Fibroblast of villous mesenchyme (primary cell): ENCODE measurements around the gene TTI1. TPM values are rescaled to one million over a fixed set of nuclear protein-coding genes. Genes with fewer than 3 reads are reported as not detected.

Source experiments
- DNase-seq: peaks from one replicate; pipeline ENCODE4 v3.0.0-alpha.2; 2010; ENCODE audit warnings: low read depth
- H3K4me3 ChIP-seq: 2 replicates; pipeline ENCODE4 v1.5.1; 2011; ENCODE audit warnings: low read depth, mild to moderate bottlenecking, low read length
- CTCF ChIP-seq: IDR thresholded peaks from 2 replicates; pipeline ENCODE4 v1.5.1; 2012; ENCODE audit warnings: low read depth, mild to moderate bottlenecking, low read length; ENCODE audit not compliant: insufficient read depth
- total RNA-seq: library from RNA; depleted of rRNA; stranded (reverse); fragments of >200 nt; gene quantifications from 2 replicates; pipeline ENCODE4 v1.2.3, GENCODE V29; 2012

Gene TTI1
- total RNA-seq, 1 donor: 24.2 TPM

GRCh38 chr20:37986044-37986858 lies 47.0 kb downstream of the TTI1 start:
- no peak overlapping the region for H3K4me3 ChIP-seq
- TF ChIP-seq CTCF: no peak
- DNase-seq: no peak

GRCh38 chr20:37984018-37984785 lies 49.1 kb downstream of the TTI1 start:
- TF ChIP-seq CTCF: no peak

GRCh38 chr20:37983286-37983685 lies 50.0 kb downstream of the TTI1 start:
- H3K4me3 ChIP-seq: no peak overlapping the region
- no peak for DNase-seq
- no peak for TF ChIP-seq CTCF

More at GRCh38 chr20:37984018-37984785, 49.1 kb downstream of the TTI1 start:
- DNase-seq: no peak
- no peak overlapping the region for H3K4me3 ChIP-seq

- H3K4me3 ChIP-seq: no peak overlapping the region
- no peak for TF ChIP-seq CTCF
- no peak for DNase-seq
Observed at GRCh38 chr20:37981568-37981967, 51.7 kb downstream of the TTI1 start.

- TF ChIP-seq CTCF: no peak
- no peak for DNase-seq
- no peak overlapping the region for H3K4me3 ChIP-seq
Observed at GRCh38 chr20:37980876-37981275, 52.4 kb downstream of the TTI1 start.

GRCh38 chr20:37980383-37980782 lies 52.9 kb downstream of the TTI1 start:
- TF ChIP-seq CTCF: no peak
- no peak for DNase-seq
- no peak overlapping the region for H3K4me3 ChIP-seq
